C4-2B (cell line): ENCODE measurements around the gene RPGRIP1L.

Source experiments
- H3K27ac ChIP-seq: fragments of 450-650 bp; 2 replicates; pipeline ENCODE4 v1.5.1; 2017
- CTCF ChIP-seq: fragments of 450-650 bp; conservative IDR thresholded peaks from 2 replicates; pipeline ENCODE4 v1.5.1; 2017; ENCODE audit warnings: mild to moderate bottlenecking
- ZFX ChIP-seq: fragments of 450-650 bp; IDR thresholded peaks from 2 replicates; pipeline ENCODE4 v1.6.1; 2017

The RPGRIP1L gene

GRCh38 chr16:53620476-53620875 is 83.2 kb downstream of the RPGRIP1L start:
- no peak overlapping the region for H3K27ac ChIP-seq
- TF ChIP-seq ZFX: no peak
- no peak for TF ChIP-seq CTCF

GRCh38 chr16:53619235-53619634 is 84.4 kb downstream of the RPGRIP1L start:
- no peak overlapping the region for H3K27ac ChIP-seq

GRCh38 chr16:53614346-53614745 is 89.3 kb downstream of the RPGRIP1L start:
- TF ChIP-seq ZFX (no peak), CTCF (no peak)

More at GRCh38 chr16:53619235-53619634, 84.4 kb downstream of the RPGRIP1L start:
- TF ChIP-seq ZFX: no peak
- no peak for TF ChIP-seq CTCF

GRCh38 chr16:53612003-53612402 is 91.7 kb downstream of the RPGRIP1L start:
- H3K27ac ChIP-seq: no peak overlapping the region
- TF ChIP-seq CTCF (no peak), ZFX (no peak)

More at GRCh38 chr16:53614346-53614745, 89.3 kb downstream of the RPGRIP1L start:
- H3K27ac ChIP-seq: no peak overlapping the region

GRCh38 chr16:53611179-53611696 is 92.4 kb downstream of the RPGRIP1L start:
- no peak overlapping the region for H3K27ac ChIP-seq
- TF ChIP-seq ZFX (no peak), CTCF (no peak)

GRCh38 chr16:53609536-53609935 is 94.1 kb downstream of the RPGRIP1L start:
- H3K27ac ChIP-seq: no peak overlapping the region
- TF ChIP-seq CTCF (no peak), ZFX (no peak)

- TF ChIP-seq CTCF: no peak
- no peak for TF ChIP-seq ZFX
- H3K27ac ChIP-seq: no peak overlapping the region
These were observed 95.6 kb downstream of the RPGRIP1L start for GRCh38 chr16:53608094-53608493.
